C1 segment of cervical spinal cord (tissue), 14 donors: ENCODE results near the gene SETD3.

Experiments used
- DNase-seq, 14 donors: peaks; one replicate each; lab custom pipeline; 2025; lab: John Stamatoyannopoulos, UW

SETD3 gene

DNA sequence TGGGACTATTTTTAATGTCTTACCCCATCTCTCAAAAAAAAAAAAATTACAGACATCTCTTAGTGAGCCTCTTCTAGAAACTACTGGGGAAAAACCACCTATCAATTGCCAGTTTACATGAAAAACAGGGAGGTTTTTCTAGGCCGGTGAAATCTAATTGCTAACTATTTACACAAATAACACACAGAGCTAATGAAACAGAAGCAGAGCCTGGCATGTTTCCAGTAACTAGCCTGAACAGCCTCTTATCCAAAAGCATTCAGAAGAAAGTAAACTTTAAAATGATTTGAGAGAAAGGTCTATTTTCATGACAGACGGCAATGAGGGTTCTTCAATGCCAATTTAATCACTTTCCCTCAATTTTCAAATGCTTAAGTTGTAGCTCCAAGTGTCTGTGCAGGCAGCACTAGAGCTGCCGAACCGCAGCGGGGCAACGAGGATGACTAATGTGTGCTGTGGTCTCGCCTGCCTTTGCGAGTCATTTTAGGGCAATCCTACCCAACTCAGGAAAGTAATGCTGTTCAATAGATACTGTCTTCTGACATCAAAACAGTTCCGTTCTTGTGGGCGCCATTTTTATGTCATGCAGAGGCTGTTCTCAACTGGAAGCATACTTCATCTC, 84.6 kb downstream of the SETD3 start:
- DNase-seq: no peak

DNA sequence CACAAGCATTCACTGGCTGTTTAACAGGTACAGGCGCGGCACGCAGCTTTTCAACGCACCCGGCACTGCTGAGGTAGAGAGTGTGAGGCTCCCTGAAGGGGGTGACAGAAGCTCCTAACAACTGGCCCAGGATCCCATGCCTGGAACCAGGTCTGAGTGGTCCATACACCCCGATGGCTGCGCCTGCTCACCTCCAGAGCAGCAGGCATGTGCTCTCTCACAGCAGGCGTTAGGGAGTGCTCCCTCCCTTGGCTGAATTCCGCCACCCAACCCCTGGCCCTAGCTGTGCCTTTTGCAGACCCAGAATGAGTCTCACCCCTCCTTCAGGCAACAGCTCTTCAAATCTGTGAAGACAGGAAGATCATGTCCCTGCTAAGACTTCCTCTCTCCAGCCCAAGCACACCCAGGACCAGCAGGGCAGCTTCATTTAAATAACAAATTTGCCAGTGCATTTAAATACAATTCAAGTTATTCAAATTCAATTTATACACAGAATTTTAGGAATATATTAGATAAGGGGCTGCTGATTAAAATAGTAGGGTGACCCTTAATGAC, 86.0 kb downstream of the SETD3 start:
- DNase-seq: no peak

DNA sequence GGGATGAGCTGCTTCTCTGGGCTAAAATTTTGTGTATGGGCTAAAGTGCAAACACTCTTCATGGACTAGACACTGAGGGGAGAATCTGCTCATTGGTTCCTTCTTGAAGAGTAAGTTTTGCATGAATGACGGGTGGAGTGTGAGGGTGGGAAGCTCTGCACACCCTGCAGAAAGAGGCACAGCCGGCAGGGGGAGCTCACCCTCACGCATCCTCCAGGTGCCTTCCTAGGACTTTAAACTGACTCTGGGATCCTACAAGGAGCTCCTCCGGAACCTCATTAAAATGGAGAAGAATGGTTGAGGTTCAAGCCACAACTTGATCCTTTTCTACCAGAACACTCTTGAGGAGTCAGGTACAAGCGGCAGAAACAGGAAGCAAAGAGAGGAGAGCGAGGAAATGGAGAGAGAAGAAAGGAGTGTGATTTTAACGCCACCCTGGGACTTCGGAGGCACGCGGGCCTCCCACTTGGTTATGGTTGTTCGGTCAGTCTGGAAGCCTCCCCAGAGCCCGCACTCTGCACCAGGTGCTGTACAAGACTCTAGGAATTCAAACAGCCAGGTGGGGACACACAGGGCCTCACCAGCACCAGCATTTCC, 87.5 kb downstream of the SETD3 start:
- DNase-seq: no peak

DNA sequence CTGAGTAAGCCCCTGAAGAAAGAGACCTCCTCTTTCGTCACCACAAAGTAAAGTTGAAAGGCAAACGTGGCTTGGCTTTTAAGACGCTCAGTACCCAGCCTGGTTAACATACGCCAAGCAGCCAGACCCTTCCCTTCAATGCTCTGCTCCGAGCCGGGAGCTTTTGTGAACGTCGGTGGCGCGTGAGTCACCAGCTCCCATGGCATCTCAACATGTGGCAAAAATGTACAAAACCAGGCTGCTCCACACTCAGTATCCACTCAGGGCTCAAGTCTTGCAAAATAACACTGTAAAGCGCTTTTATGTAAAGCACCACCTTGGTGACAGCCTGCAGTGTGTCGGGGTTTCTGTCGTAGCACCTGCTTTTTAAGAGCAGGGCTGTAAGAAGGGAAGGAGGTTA, 89.0 kb downstream of the SETD3 start:
- DNase-seq: no peak

DNA sequence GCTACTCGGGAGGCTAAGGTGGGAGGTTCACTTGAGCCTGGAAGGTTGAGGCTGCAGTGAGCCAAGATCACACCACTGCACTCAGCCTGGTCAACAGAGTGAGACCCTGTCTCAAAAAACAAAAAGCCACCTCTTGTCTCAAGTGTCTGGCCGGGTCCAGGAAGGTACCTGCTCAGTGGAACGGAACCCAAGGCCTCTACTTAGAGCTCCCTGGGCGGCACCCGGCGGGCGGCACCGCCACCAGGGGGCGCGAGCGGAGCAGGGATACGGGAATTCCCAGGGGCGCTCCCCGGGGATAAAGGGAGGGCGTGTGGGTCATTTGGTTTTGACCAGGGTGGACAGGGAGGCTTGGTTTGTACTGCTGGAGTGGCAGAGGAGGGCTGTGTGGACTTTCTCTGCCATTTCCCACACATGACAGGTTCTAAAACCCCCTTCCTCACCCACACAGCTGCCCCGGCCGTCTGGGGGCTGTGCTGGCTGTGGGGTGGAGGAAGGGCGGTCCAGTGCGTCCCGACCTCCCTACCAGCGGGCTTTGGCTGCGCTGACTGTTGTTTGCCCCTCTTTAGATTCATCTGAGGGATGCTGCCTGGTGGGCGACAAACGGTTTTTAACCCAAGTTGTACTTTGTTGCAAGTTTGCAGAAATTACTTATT, 91.4 kb downstream of the SETD3 start:
- peak in 3 of 14 donors; percentile 8 to 18 (median 17) for DNase-seq

DNA sequence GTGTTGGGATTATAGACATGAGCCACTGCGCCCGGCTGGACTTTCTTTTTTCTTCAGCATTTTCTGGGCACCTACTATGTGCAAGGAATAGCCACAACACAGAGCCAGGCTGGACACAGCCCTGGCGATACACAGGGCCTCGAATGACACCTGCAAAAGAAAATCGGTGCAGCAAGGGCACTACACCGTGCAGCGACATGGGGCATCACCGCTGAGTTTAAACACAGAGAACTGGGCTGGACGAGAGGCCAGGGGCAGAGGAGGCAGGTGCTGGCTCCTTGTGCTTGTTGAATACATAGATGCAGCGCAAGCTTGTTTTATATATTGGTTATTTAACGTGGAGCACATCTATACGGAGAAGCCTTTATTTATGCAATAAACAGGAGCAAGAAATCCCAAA, 92.4 kb downstream of the SETD3 start:
- no peak for DNase-seq

DNA sequence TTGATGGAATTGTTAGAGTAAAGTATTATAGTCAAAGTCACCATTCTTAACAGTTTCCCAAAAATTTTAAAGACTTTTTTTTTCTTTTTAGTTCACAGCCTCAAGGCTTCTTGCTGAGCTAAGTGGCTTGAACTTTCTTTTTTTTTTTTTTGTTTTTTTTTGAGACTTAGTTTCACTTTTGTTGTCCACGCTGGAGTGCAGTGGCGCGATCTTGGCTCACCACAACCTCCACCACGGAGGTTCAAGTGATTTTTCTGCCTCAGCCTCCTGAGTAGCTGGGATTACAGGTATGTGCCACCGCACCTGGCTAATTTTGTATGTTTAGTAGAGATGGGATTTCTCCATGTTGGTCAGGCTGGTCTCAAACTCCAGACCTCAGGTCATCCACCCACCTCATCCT, 92.8 kb downstream of the SETD3 start:
- no peak for DNase-seq

DNA sequence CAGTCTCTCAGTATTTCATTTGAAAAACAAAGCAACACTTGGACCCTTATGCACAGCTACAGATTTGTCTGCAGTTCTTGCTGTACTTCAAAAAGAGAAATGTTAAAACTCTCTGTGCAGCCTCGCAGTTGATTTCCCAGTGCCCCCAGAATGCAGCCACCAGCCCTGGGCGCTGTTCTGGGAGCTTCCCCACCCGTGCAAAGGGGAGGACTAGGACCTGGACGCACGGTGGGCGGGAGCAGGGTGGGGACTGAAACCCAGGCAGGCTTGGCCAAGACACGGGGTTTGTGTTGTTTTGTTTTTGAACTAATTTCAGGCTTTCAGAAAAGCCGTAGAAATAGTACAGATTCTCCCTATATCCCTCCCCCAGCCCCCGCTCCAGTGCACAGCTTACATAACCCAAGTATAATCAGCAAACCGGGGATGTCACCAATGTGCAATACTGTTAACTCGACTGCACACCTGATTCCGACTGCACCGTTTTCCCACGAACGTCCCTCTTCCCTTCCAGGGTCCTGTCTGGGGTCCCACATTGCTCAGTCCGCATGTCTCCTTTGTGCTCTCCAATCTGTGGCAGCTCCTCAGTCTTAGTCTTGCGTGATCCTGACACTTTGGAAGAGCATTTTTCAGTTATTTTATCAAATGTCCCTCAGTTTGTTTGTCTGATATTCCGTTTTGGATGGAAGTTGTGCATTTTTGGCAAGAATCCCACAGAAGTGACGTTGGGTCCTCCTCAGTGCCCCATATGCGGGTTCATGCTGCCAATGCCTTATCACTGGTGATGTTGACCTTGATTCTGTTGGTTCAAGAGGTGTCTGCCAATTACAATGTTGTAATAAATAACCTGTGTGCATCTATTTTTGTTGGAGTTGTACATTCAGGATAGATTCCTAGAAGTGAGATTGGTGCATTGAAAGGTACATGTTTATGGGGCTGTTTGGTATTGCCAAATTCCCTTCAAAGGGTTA, 95.9 kb downstream of the SETD3 start:
- DNase-seq: no peak

DNA sequence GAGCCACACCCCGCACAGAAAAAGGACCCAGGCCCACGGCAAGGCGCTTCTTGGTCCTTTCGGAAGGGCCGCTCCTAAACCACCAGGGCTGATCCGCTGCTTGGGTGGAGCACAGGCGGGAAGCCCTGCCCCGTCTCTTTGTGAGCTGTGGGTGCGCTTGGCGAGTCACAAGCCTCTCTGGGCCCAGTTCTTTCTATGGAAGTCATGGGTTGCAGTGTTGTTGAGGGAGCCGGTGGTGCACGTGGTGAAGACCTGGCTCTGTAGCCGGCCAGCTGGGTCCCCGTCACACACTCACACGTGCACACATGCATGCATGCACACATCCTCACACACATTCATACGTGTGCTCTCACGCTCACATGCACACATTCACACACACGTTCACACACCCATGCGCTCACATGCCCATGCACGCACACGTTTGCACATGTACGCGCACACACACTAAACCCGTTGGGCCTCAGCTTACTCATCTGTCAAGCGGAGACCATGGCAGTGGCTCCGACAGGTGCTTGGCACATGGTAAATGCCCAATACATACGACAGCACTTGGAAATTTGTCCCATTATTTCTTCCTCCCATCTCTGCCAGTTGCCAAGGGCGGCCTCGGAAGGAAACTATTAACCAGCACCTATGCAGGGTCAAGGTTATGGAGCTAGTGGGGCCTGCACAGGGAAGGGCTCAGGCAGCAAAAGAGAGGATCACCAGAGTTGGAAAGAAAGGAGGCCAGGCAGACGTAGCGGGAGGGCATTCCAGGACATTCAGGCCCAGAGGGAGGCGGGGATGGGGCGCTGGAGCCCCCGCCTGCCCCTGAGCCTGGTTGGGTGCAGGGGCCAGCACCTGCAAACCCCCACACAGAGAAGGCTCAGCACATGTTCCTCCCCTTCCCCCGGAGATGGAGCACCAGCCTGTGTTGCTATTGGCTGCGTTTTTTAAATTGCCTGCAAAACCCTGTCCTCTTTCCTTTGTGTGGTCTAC, 96.9 kb downstream of the SETD3 start:
- DNase-seq: no peak

DNA sequence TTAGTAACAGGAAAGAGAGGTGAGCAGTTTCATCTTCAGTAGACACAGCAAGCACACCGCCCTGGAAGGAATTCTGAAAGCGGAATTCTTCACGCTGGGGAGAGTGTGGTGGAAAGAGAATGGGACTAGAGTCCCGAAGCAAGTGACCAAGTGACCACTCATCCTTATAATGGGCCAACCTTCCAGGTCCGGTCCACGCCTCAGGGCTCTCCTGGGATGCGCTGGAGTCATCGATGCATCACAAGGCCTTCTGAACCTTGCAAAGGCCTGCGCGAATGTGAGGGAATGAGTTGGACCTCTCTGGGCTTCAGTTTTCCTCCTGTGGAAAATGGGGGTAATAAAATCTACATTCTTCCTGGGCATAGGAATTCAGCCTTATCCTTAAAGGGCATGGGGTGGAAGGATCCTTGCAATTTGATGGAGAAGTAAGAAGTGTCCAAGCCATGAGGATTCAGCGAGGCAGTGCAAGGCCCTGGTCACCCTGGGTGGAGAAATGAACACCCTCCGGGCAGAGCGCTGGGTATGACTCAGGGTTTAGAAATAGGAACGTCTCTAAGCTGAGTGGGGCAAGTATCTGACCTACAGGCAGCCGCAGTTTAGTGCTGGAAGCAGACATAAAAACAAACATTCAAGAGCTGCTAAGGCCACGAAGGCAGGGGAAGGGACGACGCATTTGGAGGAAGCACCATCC, 97.7 kb downstream of the SETD3 start:
- DNase-seq: no peak

DNA sequence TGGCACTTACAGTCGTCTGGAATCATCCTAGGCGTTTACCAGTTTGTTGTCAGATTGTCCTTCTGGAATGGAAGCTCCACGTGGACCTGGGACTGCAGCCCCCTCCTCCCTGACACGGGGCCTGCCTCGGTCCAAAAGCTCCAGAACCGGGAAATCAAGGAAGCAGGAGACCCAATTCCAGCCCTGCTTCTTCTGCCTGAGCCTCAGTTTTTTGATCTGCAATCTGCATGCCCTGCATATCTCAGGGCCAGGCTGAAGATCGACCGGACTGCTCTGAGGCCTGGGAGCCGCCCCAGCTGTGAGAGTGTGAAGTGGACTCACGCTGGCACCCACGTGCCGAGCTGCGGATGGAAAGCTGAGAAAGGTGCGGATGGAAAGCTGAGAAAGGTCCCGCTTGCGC, 98.6 kb downstream of the SETD3 start:
- DNase-seq: no peak

DNA sequence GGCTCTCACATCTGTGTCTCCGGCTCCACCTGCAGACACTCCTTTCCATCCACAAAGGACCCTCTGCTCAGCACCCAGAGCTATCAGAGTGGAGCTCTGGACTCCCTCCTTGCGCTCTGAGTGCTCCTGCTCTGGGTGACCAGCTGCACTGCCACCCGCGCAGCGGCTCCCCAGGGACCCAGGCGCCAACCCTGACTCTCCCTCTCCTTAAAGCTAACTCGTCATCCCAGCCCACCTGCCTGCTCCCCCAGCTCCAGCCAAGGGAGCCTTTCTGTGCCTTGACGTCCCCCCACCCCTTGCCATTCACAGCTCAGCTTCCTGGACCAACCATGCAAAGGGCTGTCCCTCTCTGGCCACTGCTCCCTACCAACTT, 99.0 kb downstream of the SETD3 start:
- no peak for DNase-seq

GRCh38 chr14:99380991-99381687, 99.5 kb downstream of the SETD3 start:
- DNase-seq: no peak

GRCh38 chr14:99380402-99380801, 100.3 kb downstream of the SETD3 start:
- no peak for DNase-seq

GRCh38 chr14:99378782-99379214, 101.9 kb downstream of the SETD3 start:
- no peak for DNase-seq

GRCh38 chr14:99377951-99378350, 102.7 kb downstream of the SETD3 start:
- DNase-seq: no peak

GRCh38 chr14:99374964-99375363, 105.7 kb downstream of the SETD3 start:
- no peak for DNase-seq

DNA sequence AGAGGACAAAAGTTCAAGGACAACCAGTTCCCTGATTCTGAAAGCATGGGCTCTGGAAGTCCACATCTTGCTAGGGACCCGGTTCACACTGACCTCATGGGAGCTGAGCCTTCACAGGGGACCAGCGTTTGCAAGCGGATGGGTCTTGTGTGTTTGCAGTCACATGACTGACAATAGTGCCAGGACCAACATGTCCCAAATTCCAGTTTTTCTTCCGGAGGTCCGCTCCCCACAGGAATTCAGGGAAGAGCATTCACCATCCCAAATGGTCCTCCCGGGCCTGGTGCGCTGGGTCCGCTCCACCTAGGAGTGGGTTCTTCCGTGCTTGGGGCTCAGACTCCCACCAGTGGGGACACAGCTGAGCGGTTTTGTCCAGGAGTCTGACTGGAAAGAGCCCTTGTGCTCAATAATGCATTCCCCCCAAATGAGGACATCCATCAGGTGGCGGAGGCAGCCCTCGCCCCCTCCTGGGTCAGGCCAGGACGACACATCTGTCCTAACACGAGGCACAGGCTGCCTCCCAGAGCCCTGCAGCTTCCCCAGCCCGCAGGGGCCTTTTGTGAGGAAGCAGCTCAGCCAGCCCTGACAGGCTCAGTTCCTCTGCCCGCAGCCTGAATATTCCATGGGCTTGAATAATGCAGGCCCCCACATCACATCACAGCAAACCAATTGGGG, 116.9 kb downstream of the SETD3 start:
- DNase-seq: no peak

DNA sequence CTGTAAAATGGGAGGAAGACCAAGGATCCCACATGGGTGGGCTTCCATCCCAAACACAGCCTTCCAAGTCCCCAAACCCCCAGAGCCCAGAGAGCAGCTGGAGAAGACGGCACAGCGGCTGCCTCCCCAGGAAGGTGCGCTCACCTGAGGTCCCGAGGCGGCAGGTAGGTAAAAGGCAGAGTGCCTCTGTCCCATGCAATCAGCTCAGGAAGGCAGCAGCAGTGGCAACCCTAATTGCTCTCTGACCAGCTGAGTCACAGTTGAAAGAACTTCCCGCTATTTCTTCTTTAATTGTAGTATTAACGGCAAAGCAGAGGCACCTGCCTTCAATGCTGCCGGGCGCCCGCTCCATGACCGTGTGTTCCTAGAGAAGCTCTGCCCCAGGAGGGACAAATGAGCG, 117.6 kb downstream of the SETD3 start:
- no peak for DNase-seq
